OCI-LY7 (cell line): ENCODE data around the gene LIX1. TPM values are rescaled to one million over a fixed set of nuclear protein-coding genes. Genes with fewer than 3 reads are reported as not detected.

ENCODE experiments used
- BruUV-seq: library from RNA; stranded (reverse); fragments of 400-500 nt; replicated peaks from 2 replicates; lab custom pipeline; 2021; lab: Mats Ljungman, UMichigan
- CTCF ChIA-PET: fragments of 300-600 bp; sonication (Branson Sonifier 250); formaldehyde crosslinking; loops from one replicate; lab custom pipeline; 2022; ENCODE audit warnings: antibody characterized with exemption; ENCODE audit not compliant: unreplicated experiment; lab: Charles Lee
- POLR2A ChIA-PET: fragments of 300-600 bp; sonication (Branson Sonifier 250); formaldehyde crosslinking; loops from one replicate; lab custom pipeline; 2022; ENCODE audit warnings: antibody characterized with exemption; lab: Charles Lee
- DNase-seq: peaks from one replicate; pipeline ENCODE4 v3.0.0-alpha.2; 2015; ENCODE audit warnings: low spot score
- H2AFZ ChIP-seq: fragments of 200-600 bp; sonication (generic), shearing (Covaris generic); 2 replicates; pipeline ENCODE4 v1.6.1; 2014; ENCODE audit warnings: mild to moderate bottlenecking, antibody characterized with exemption, low read length, moderate library complexity
- H3K27ac ChIP-seq: fragments of 200-600 bp; sonication (generic); 2 replicates; pipeline ENCODE4 v1.5.1; 2014; ENCODE audit warnings: mixed run types, low read depth, mild to moderate bottlenecking, moderate library complexity, low read length, inconsistent platforms; ENCODE audit not compliant: poor library complexity, severe bottlenecking
- H3K36me3 ChIP-seq: fragments of 200-600 bp; sonication (generic); 2 replicates; pipeline ENCODE4 v1.6.1; 2014; ENCODE audit warnings: mild to moderate bottlenecking, antibody characterized with exemption, low read length, moderate library complexity, mixed read lengths; ENCODE audit not compliant: insufficient read depth
- H3K4me1 ChIP-seq: fragments of 200-600 bp; sonication (generic); 2 replicates; pipeline ENCODE4 v1.5.1; 2014; ENCODE audit warnings: mild to moderate bottlenecking, low read length; ENCODE audit not compliant: insufficient read depth, poor library complexity, severe bottlenecking
- H3K4me2 ChIP-seq: fragments of 200-600 bp; sonication (generic); 2 replicates; pipeline ENCODE4 v1.6.1; 2014; ENCODE audit warnings: mild to moderate bottlenecking, low read length
- H3K4me3 ChIP-seq: fragments of 200-600 bp; sonication (generic); 2 replicates; pipeline ENCODE4 v1.5.1; 2014; ENCODE audit warnings: mild to moderate bottlenecking, low read depth, low read length; ENCODE audit not compliant: poor library complexity, severe bottlenecking
- H3K79me2 ChIP-seq: fragments of 200-600 bp; sonication (generic); 2 replicates; pipeline ENCODE4 v1.6.1; 2016; ENCODE audit warnings: low read depth, mild to moderate bottlenecking, low read length, moderate library complexity, mixed read lengths; ENCODE audit not compliant: insufficient read depth
- H3K9me2 ChIP-seq: fragments of 200-600 bp; sonication (generic); 2 replicates; pipeline ENCODE4 v1.6.1; 2016; ENCODE audit warnings: mild to moderate bottlenecking, low read length, mixed read lengths; ENCODE audit not compliant: insufficient read depth
- H3K9me3 ChIP-seq: fragments of 200-600 bp; sonication (generic); 2 replicates; pipeline ENCODE4 v1.6.1; 2014; ENCODE audit warnings: mild to moderate bottlenecking, mixed run types, low read length, mixed read lengths
- H4K20me1 ChIP-seq: fragments of 200-600 bp; sonication (generic); 2 replicates; pipeline ENCODE4 v1.6.1; 2014; ENCODE audit warnings: mild to moderate bottlenecking, antibody characterized with exemption, low read length, moderate library complexity, mixed read lengths; ENCODE audit not compliant: insufficient read depth
- CTCF ChIP-seq: fragments of 200-600 bp; sonication (generic); conservative IDR thresholded peaks from 2 replicates; pipeline ENCODE4 v1.5.1; 2014; ENCODE audit warnings: mild to moderate bottlenecking, antibody characterized with exemption, low read length, moderate library complexity, mixed read lengths
- EZH2phosphoT487 ChIP-seq: fragments of 200-600 bp; sonication (generic); IDR thresholded peaks from 2 replicates; pipeline ENCODE4 v1.6.1; 2018; ENCODE audit warnings: low read depth, borderline replicate concordance, mild to moderate bottlenecking, mixed run types, antibody characterized with exemption, low read length, moderate library complexity, mixed read lengths
- intact Hi-C: fragments of 100-400 bp; cut with micrococcal nuclease; formaldehyde crosslinking; loops from one replicate; pipeline ENCODE4 v1.10.0; 2022; ENCODE audit not compliant: unreplicated experiment
- total RNA-seq, 2 experiments: library from RNA; depleted of rRNA in 1 of 2; stranded (reverse); fragments of >200 nt in 1 of 2; shearing (Covaris generic) in 1 of 2; gene quantifications; 2 replicates each; pipeline ENCODE4 v1.2.3, GENCODE V29; 2014 to 2022

LIX1 gene
- total RNA-seq, 2 experiments from 2014 or later: 0.44 TPM; not detected in 1

- POLR2A ChIA-PET: interaction anchor here (0.6 kb wide), 1 partner anchor 374 kb away, joined by 3 read pairs; no protein-coding TSS in a partner anchor
- H3K27ac ChIP-seq: no peak overlapping the region
- no peak overlapping the region for H2AFZ ChIP-seq
- BruUV-seq: no TSS peak
- H3K4me1 ChIP-seq: peaks cover 13% of the 10 kb centered on the region
- intact Hi-C loops: loop anchor here (5.0 kb wide), 2 partner anchors 166 to 231 kb away; no protein-coding TSS in a partner anchor
- no peaks in the 10 kb centered on the region for H3K9me3 ChIP-seq
- peaks cover 13% of the 10 kb centered on the region; the same call in 1 of the 2 replicates for H3K79me2 ChIP-seq
- no peak overlapping the region for H3K4me2 ChIP-seq
- H3K36me3 ChIP-seq: peaks cover 96% of the 10 kb centered on the region
- CTCF ChIA-PET: interaction anchor here (3.3 kb wide), 1 partner anchor 294 kb away, joined by 11 read pairs; no protein-coding TSS in a partner anchor
- peak; percentile 93 for TF ChIP-seq CTCF
- no peak for TF ChIP-seq EZH2phosphoT487
- DNase-seq: peak; percentile 41
- H4K20me1 ChIP-seq: no peaks in the 10 kb centered on the region
- no peak overlapping the region for H3K4me3 ChIP-seq
- H3K9me2 ChIP-seq: no peaks in the 10 kb centered on the region
Measured at GRCh38 chr5:97163360-97163764, 21.0 kb upstream of the LIX1 start.

DNA sequence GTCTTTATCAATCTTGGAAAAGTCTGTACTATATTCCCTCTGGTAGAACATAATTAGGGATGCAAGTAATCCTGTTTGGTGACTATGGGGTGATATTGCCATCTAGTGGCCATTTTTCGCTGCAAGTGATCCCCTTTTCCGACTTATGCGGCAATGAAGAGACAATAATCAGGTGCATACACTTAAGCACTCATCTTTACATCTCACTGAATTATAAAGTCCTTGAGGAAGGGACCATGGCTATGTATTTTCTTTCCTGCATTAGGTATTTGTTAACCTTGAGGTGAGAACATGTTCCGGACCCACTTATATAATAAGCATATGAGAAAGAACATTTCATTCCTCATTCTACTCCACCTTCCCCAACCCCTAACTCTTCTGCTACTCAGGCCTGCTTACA is 19.6 kb upstream of the LIX1 start:
- peak; percentile 74 for DNase-seq
- Histone ChIP-seq H3K4me3 (no peak overlapping the region), H4K20me1 (no peaks in the 10 kb centered on the region), H3K4me1 (peaks cover under 1% of the 10 kb centered on the region), H2AFZ (no peak overlapping the region), H3K27ac (no peak overlapping the region), H3K9me3 (peaks cover 11% of the 10 kb centered on the region), H3K36me3 (peaks cover 87% of the 10 kb centered on the region), H3K79me2 (peaks cover 13% of the 10 kb centered on the region; the same call in 1 of the 2 replicates), H3K9me2 (no peaks in the 10 kb centered on the region), H3K4me2 (no peak overlapping the region)
- ChIA-PET POLR2A (interaction anchor here (0.8 to 2.2 kb wide), 6 partner anchors 13 to 415 kb away, joined by 3 to 10 read pairs (median 4); no protein-coding TSS in a partner anchor), CTCF (interaction anchor here (1.7 kb wide), 1 partner anchor 293 kb away, joined by 9 read pairs; no protein-coding TSS in a partner anchor)
- peak; percentile 100 for TF ChIP-seq CTCF
- TF ChIP-seq EZH2phosphoT487: no peak
- intact Hi-C loops: loop anchor here (1.0 to 5.0 kb wide), 5 partner anchors 165 to 548 kb away; no protein-coding TSS in a partner anchor
- BruUV-seq: no TSS peak

DNA sequence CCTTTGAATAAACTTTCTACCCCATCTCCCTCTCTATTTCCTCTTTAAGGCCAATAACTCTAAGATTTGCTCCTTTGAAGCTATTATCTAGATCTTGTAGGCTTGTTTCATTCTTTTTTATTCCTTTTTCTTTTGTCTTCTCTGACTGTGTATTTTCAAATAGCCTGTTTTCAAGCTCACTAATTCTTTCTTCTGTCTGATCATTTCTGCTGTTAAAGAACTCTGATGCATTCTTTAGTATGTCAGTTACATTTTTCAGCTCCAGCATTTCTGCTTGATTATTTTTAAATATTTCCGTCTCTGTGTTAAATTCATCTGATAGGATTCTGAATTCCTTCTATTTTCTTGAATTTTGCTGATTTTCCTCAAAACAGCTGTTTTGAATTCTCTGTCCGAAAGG is 15.3 kb upstream of the LIX1 start:
- H4K20me1 ChIP-seq: no peaks in the 10 kb centered on the region
- no peak for DNase-seq
- no peak overlapping the region for H2AFZ ChIP-seq
- no peaks in the 10 kb centered on the region for H3K9me2 ChIP-seq
- TF ChIP-seq EZH2phosphoT487: no peak
- TF ChIP-seq CTCF: no peak
- POLR2A ChIA-PET: interaction anchor here (1.1 to 1.5 kb wide), 3 partner anchors 10 to 200 kb away, joined by 3 to 5 read pairs (median 5); partner anchors contain the start of gene LIX1
- CTCF ChIA-PET: no interaction called here
- no peaks in the 10 kb centered on the region for H3K4me1 ChIP-seq
- no peak overlapping the region for H3K4me2 ChIP-seq
- H3K27ac ChIP-seq: no peak overlapping the region
- peaks cover 45% of the 10 kb centered on the region for H3K36me3 ChIP-seq
- intact Hi-C loops: no loop called here
- BruUV-seq: no TSS peak
- no peaks in the 10 kb centered on the region for H3K79me2 ChIP-seq
- H3K9me3 ChIP-seq: peaks cover 19% of the 10 kb centered on the region
- no peak overlapping the region for H3K4me3 ChIP-seq
